ENCODE measurements around the gene EZH1. TPM values are rescaled to one million over a fixed set of nuclear protein-coding genes. Genes with fewer than 3 reads are reported as not detected.

Gene EZH1
- total RNA-seq, 1 experiment from 2014 or later = 17.7 TPM

- no peaks in the 10 kb centered on the region for H3K4me1 ChIP-seq (ENCODE audit: control insufficient read depth, insufficient read depth, low read length)
- TSS peak; percentile 74 for BruUV-seq (replicated peaks)
- H3K4me3 ChIP-seq (ENCODE audit: low read depth in 2 of 2, low read length in 2 of 2) = no peak overlapping the region
- intact Hi-C loops (cut with micrococcal nuclease; ENCODE audit: unreplicated experiment) = no loop called here
- no peak for TF ChIP-seq SIN3A (IDR thresholded peaks at IDR 0.05; ENCODE audit: borderline replicate concordance, insufficient read depth, low read depth, low read length)
- TF ChIP-seq CTCF (IDR thresholded peaks at IDR 0.05) = no peak
- TF ChIP-seq POLR2AphosphoS5 (IDR thresholded peaks at IDR 0.05; ENCODE audit: low read depth, low read length) = no peak
- TF ChIP-seq REST (IDR thresholded peaks at IDR 0.05; ENCODE audit: insufficient read depth in 1 of 2, low read depth in 2 of 2, low read length in 1 of 2) = no peak
- TF ChIP-seq TCF7L2 (IDR thresholded peaks at IDR 0.05; ENCODE audit: low read depth, low read length) = no peak
- no peak overlapping the region for H3K27ac ChIP-seq (ENCODE audit: low read length)
- ChIA-PET POLR2A (no interaction called here), CTCF (no interaction called here)
- DNase-seq (ENCODE audit: low read depth, low spot score) (no peak), ATAC-seq (no peak; the same call in 1 of the 2 replicates)
- no peaks in the 10 kb centered on the region for H3K36me3 ChIP-seq (ENCODE audit: control insufficient read depth, insufficient read depth, low read length)
- in situ Hi-C loops (cut with HindIII; ENCODE audit: low pct_unique_long_range_greater_than_20kb, low sequenced_read_pairs) = no loop called here
- no peaks in the 10 kb centered on the region for H3K27me3 ChIP-seq (ENCODE audit: control insufficient read depth, insufficient read depth, low read length)
- H3K9me3 ChIP-seq (ENCODE audit: control insufficient read depth, insufficient read depth, low read depth, low read length) = no peaks in the 10 kb centered on the region
Observed at GRCh38 chr17:42692489-42692888, 52.4 kb downstream of the EZH1 start.

- intact Hi-C loops (cut with micrococcal nuclease; ENCODE audit: unreplicated experiment) = no loop called here
- H3K4me1 ChIP-seq (ENCODE audit: control insufficient read depth, insufficient read depth, low read length) = no peaks in the 10 kb centered on the region
- no peaks in the 10 kb centered on the region for H3K27me3 ChIP-seq (ENCODE audit: control insufficient read depth, insufficient read depth, low read length)
- DNase-seq (ENCODE audit: low read depth, low spot score) (no peak), ATAC-seq (0 out of 2 replicates have a peak, but pooled peaks have one; percentile 21)
- in situ Hi-C loops (cut with HindIII; ENCODE audit: low pct_unique_long_range_greater_than_20kb, low sequenced_read_pairs) = no loop called here
- TF ChIP-seq TCF7L2 (IDR thresholded peaks at IDR 0.05; ENCODE audit: low read depth, low read length) (no peak), POLR2AphosphoS5 (IDR thresholded peaks at IDR 0.05; ENCODE audit: low read depth, low read length) (no peak), REST (IDR thresholded peaks at IDR 0.05; ENCODE audit: insufficient read depth in 1 of 2, low read depth in 2 of 2, low read length in 1 of 2) (no peak), SIN3A (IDR thresholded peaks at IDR 0.05; ENCODE audit: borderline replicate concordance, insufficient read depth, low read depth, low read length) (no peak), CTCF (IDR thresholded peaks at IDR 0.05) (no peak)
- H3K9me3 ChIP-seq (ENCODE audit: control insufficient read depth, insufficient read depth, low read depth, low read length) = no peaks in the 10 kb centered on the region
- no peaks in the 10 kb centered on the region for H3K36me3 ChIP-seq (ENCODE audit: control insufficient read depth, insufficient read depth, low read length)
- H3K27ac ChIP-seq (ENCODE audit: low read length) = no peak overlapping the region
- no peak overlapping the region for H3K4me3 ChIP-seq (ENCODE audit: low read depth in 2 of 2, low read length in 2 of 2)
- no TSS peak for BruUV-seq (replicated peaks)
- ChIA-PET POLR2A (no interaction called here), CTCF (no interaction called here)
Observed at GRCh38 chr17:42691021-42691545, 53.8 kb downstream of the EZH1 start.
